Measurements from ENCODE around the gene MCM3. TPM values are rescaled to one million over a fixed set of nuclear protein-coding genes. Genes with fewer than 3 reads are reported as not detected.

Gene MCM3
- 130 TPM for total RNA-seq

GRCh38 chr6:52284460-52285176, at the start of gene MCM3:
TSS of gene MCM3 (minus strand) at chr6:52284742. CDS start at chr6:52284674, 68 bp downstream.
- peak; percentile 90 to 99 (median 98) for DNase-seq (ENCODE audit: low read depth in 2 of 3, low spot score in 2 of 3)

- DNase-seq (ENCODE audit: low read depth in 2 of 3, low spot score in 2 of 3) = peak in 1 of 3 donors; percentile 31
These were observed 49.3 kb upstream of the MCM3 start for GRCh38 chr6:52333840-52334200.

GRCh38 chr6:52331793-52332457, 47.4 kb upstream of the MCM3 start:
- no peak for DNase-seq (ENCODE audit: low read depth in 2 of 3, low spot score in 2 of 3)

- DNase-seq (ENCODE audit: low read depth in 2 of 3, low spot score in 2 of 3) = no peak
These were observed 45.9 kb upstream of the MCM3 start for GRCh38 chr6:52330470-52330869.

- no peak for DNase-seq (ENCODE audit: low read depth in 2 of 3, low spot score in 2 of 3)
These were observed 44.2 kb upstream of the MCM3 start for GRCh38 chr6:52328729-52329128.

GRCh38 chr6:52328303-52328662, 43.7 kb upstream of the MCM3 start:
- peak in 1 of 3 donors; percentile 50 for DNase-seq (ENCODE audit: low read depth in 2 of 3, low spot score in 2 of 3)

GRCh38 chr6:52326540-52327364, 42.2 kb upstream of the MCM3 start:
- DNase-seq (ENCODE audit: low read depth in 2 of 3, low spot score in 2 of 3) = no peak

GRCh38 chr6:52325695-52326471, 41.3 kb upstream of the MCM3 start:
- DNase-seq (ENCODE audit: low read depth in 2 of 3, low spot score in 2 of 3) = no peak

GRCh38 chr6:52324189-52324588, 39.6 kb upstream of the MCM3 start:
- DNase-seq (ENCODE audit: low read depth in 2 of 3, low spot score in 2 of 3) = no peak

- DNase-seq (ENCODE audit: low read depth in 2 of 3, low spot score in 2 of 3) = peak in 1 of 3 donors; percentile 16
These were observed 33.5 kb upstream of the MCM3 start for GRCh38 chr6:52317841-52318581.

GRCh38 chr6:52317211-52317610, 32.7 kb upstream of the MCM3 start:
- no peak for DNase-seq (ENCODE audit: low read depth in 2 of 3, low spot score in 2 of 3)

GRCh38 chr6:52314752-52315151, 30.2 kb upstream of the MCM3 start:
- no peak for DNase-seq (ENCODE audit: low read depth in 2 of 3, low spot score in 2 of 3)

- DNase-seq (ENCODE audit: low read depth in 2 of 3, low spot score in 2 of 3) = no peak
These were observed 27.9 kb upstream of the MCM3 start for GRCh38 chr6:52312461-52312860.

GRCh38 chr6:52310932-52311331, 26.4 kb upstream of the MCM3 start:
- DNase-seq (ENCODE audit: low read depth in 2 of 3, low spot score in 2 of 3) = peak in 2 of 3 donors; percentile 62 to 88

- DNase-seq (ENCODE audit: low read depth in 2 of 3, low spot score in 2 of 3) = peak in 1 of 3 donors; percentile 29
These were observed 23.4 kb upstream of the MCM3 start for GRCh38 chr6:52307900-52308372.

- no peak for DNase-seq (ENCODE audit: low read depth in 2 of 3, low spot score in 2 of 3)
These were observed 22.7 kb upstream of the MCM3 start for GRCh38 chr6:52306972-52307870.

- DNase-seq (ENCODE audit: low read depth in 2 of 3, low spot score in 2 of 3) = peak in 1 of 3 donors; percentile 26
These were observed 21.6 kb upstream of the MCM3 start for GRCh38 chr6:52305948-52306767.

- DNase-seq (ENCODE audit: low read depth in 2 of 3, low spot score in 2 of 3) = peak in 1 of 3 donors; percentile 38
These were observed 20.9 kb upstream of the MCM3 start for GRCh38 chr6:52305411-52305810.
